GM23248 (cell line): ENCODE measurements around the gene ALDOB. TPM values are rescaled to one million over a fixed set of nuclear protein-coding genes. Genes with fewer than 3 reads are reported as not detected.

ENCODE experiments used
- DNase-seq: peaks from one replicate; pipeline ENCODE4 v3.0.0-alpha.2; 2015
- H2AFZ ChIP-seq: fragments of 200-600 bp; sonication (generic); 2 replicates; pipeline ENCODE4 v1.6.1; 2016; ENCODE audit warnings: antibody characterized with exemption
- H3F3A ChIP-seq: fragments of 200-600 bp; sonication (generic); 2 replicates; pipeline ENCODE4 v1.6.1; 2016; ENCODE audit warnings: mild to moderate bottlenecking, antibody characterized with exemption, mixed run types; ENCODE audit not compliant: insufficient read depth
- H3K27ac ChIP-seq: fragments of 200-600 bp; sonication (generic); 2 replicates; pipeline ENCODE4 v1.5.1; 2016; ENCODE audit warnings: mild to moderate bottlenecking
- H3K27me3 ChIP-seq: fragments of 200-600 bp; sonication (generic); replicated peaks from 2 replicates; pipeline ENCODE4 v1.6.1; 2016; ENCODE audit warnings: mild to moderate bottlenecking; ENCODE audit not compliant: insufficient read depth
- H3K36me3 ChIP-seq: fragments of 200-600 bp; sonication (generic); 2 replicates; pipeline ENCODE4 v1.6.1; 2016; ENCODE audit warnings: low read depth, mild to moderate bottlenecking
- H3K4me1 ChIP-seq: fragments of 200-600 bp; sonication (generic); 2 replicates; pipeline ENCODE4 v1.6.1; 2016; ENCODE audit warnings: mild to moderate bottlenecking; ENCODE audit not compliant: insufficient read depth
- H3K4me2 ChIP-seq: fragments of 200-600 bp; sonication (generic); one replicate; pipeline ENCODE4 v1.6.1; 2016; ENCODE audit warnings: mild to moderate bottlenecking; ENCODE audit not compliant: unreplicated experiment
- H3K4me3 ChIP-seq: fragments of 200-600 bp; sonication (generic); 2 replicates; pipeline ENCODE4 v1.5.1; 2016; ENCODE audit warnings: mild to moderate bottlenecking
- H3K79me2 ChIP-seq: fragments of 200-600 bp; sonication (generic); 2 replicates; pipeline ENCODE4 v1.6.1; 2016; ENCODE audit warnings: mild to moderate bottlenecking; ENCODE audit not compliant: insufficient read depth
- H3K9ac ChIP-seq: fragments of 200-600 bp; sonication (generic); 2 replicates; pipeline ENCODE4 v1.6.1; 2016; ENCODE audit warnings: mild to moderate bottlenecking
- H3K9me2 ChIP-seq: fragments of 200-600 bp; sonication (generic); 2 replicates; pipeline ENCODE4 v1.6.1; 2016; ENCODE audit warnings: mixed run types, mild to moderate bottlenecking, moderate library complexity; ENCODE audit not compliant: insufficient read depth
- H3K9me3 ChIP-seq: fragments of 200-600 bp; sonication (generic); one replicate; pipeline ENCODE4 v1.6.1; 2017; ENCODE audit warnings: low read depth
- H4K20me1 ChIP-seq: fragments of 200-600 bp; sonication (generic); 2 replicates; pipeline ENCODE4 v1.6.0; 2016; ENCODE audit not compliant: insufficient read depth
- EZH2 ChIP-seq: fragments of 200-600 bp; sonication (generic); IDR thresholded peaks from 2 replicates; pipeline ENCODE4 v1.6.1; 2018; ENCODE audit warnings: antibody characterized with exemption, mild to moderate bottlenecking; ENCODE audit not compliant: insufficient read depth, poor library complexity, severe bottlenecking
- EZH2phosphoT487 ChIP-seq: fragments of 200-600 bp; sonication (generic); IDR thresholded peaks from 2 replicates; pipeline ENCODE4 v1.6.1; 2018; ENCODE audit warnings: antibody characterized with exemption, moderate library complexity, mild to moderate bottlenecking, low read depth; ENCODE audit not compliant: insufficient read depth
- WGBS, 2 experiments: methylation state at CpG; one replicate each; pipeline ENCODE4 v1.1.6; 2015 to 2017; ENCODE audit warnings: low lambda C conversion rate in 2 of 2, low coverage in 1 of 2; ENCODE audit errors: missing lambda C conversion rate in 2 of 2; 5-methylcytosine and 5-hydroxymethylcytosine counted together
- in situ Hi-C: fragments of 300-500 bp; cut with MboI; formaldehyde crosslinking; loops from 2 replicates; pipeline ENCODE4 v1.15.0; 2020
- polyA plus RNA-seq: library from polyadenylated mRNA; unstranded; fragments of >200 nt; fragmentation: Nextera tagmentation; extraction: Ambion mirVana; gene quantifications from 2 replicates; pipeline ENCODE4 v1.2.1, GENCODE V29; 2016
- total RNA-seq: library from RNA; depleted of rRNA; stranded (reverse); fragments of >200 nt; shearing (Covaris generic); gene quantifications from 2 replicates; pipeline ENCODE4 v1.2.3, GENCODE V29; 2014

ALDOB gene
- total and polyA plus RNA-seq, 2 experiments from 2014 or later = 0.08 TPM; not detected in 1

- DNase-seq = no peak
- H3K9me2 ChIP-seq = no peaks in the 10 kb centered on the region
- no peaks in the 10 kb centered on the region for H3K4me1 ChIP-seq
- H3K27me3 ChIP-seq = 0 out of 2 replicates have a peak, but pooled peaks cover 4% of the 10 kb centered on the region
- H3K36me3 ChIP-seq = no peaks in the 10 kb centered on the region
- no peaks in the 10 kb centered on the region for H4K20me1 ChIP-seq
- H3K4me3 ChIP-seq = no peak overlapping the region
- no peak for TF ChIP-seq EZH2
- no peak for TF ChIP-seq EZH2phosphoT487
- H3K9ac ChIP-seq = no peak overlapping the region
- 63 to 78% methylated on average over 3 of the region's 3 CpGs for WGBS, 2 experiments
- H3K4me2 ChIP-seq = no peak overlapping the region
- H2AFZ ChIP-seq = no peak overlapping the region
- no peaks in the 10 kb centered on the region for H3K79me2 ChIP-seq
- H3F3A ChIP-seq = no peaks in the 10 kb centered on the region
- no peak overlapping the region for H3K27ac ChIP-seq
- in situ Hi-C loops = no loop called here
- H3K9me3 ChIP-seq = no peaks in the 10 kb centered on the region
Observed at GRCh38 chr9:101442318-101442717, 6.7 kb upstream of the ALDOB start.

GRCh38 chr9:101440714-101441230 lies 5.2 kb upstream of the ALDOB start:
- H4K20me1 ChIP-seq = no peaks in the 10 kb centered on the region
- H3K9me2 ChIP-seq = no peaks in the 10 kb centered on the region
- no peak overlapping the region for H3K4me3 ChIP-seq
- no peak overlapping the region for H3K27ac ChIP-seq
- in situ Hi-C loops = no loop called here
- TF ChIP-seq EZH2 (no peak), EZH2phosphoT487 (no peak)
- no peak overlapping the region for H3K4me2 ChIP-seq
- H2AFZ ChIP-seq = no peak overlapping the region
- H3K9ac ChIP-seq = no peak overlapping the region
- H3K4me1 ChIP-seq = no peaks in the 10 kb centered on the region
- H3K9me3 ChIP-seq = no peaks in the 10 kb centered on the region
- H3K79me2 ChIP-seq = no peaks in the 10 kb centered on the region
- no peak for DNase-seq
- 35 to 40% methylated on average over 3 of the region's 3 CpGs for WGBS, 2 experiments
- H3K27me3 ChIP-seq = 0 out of 2 replicates have a peak, but pooled peaks cover 4% of the 10 kb centered on the region
- no peaks in the 10 kb centered on the region for H3F3A ChIP-seq
- no peaks in the 10 kb centered on the region for H3K36me3 ChIP-seq

GRCh38 chr9:101438523-101438922 lies 2.9 kb upstream of the ALDOB start:
- no peaks in the 10 kb centered on the region for H3F3A ChIP-seq
- in situ Hi-C loops = no loop called here

GRCh38 chr9:101437806-101438232 lies 2.2 kb upstream of the ALDOB start:
- Histone ChIP-seq H3K27me3 (0 out of 2 replicates have a peak, but pooled peaks cover 4% of the 10 kb centered on the region), H3K4me3 (no peak overlapping the region), H3K79me2 (no peaks in the 10 kb centered on the region), H2AFZ (no peak overlapping the region), H3K9me3 (no peaks in the 10 kb centered on the region), H3K9me2 (no peaks in the 10 kb centered on the region), H4K20me1 (no peaks in the 10 kb centered on the region), H3K27ac (no peak overlapping the region), H3F3A (no peaks in the 10 kb centered on the region), H3K9ac (no peak overlapping the region), H3K4me1 (no peaks in the 10 kb centered on the region), H3K4me2 (no peak overlapping the region), H3K36me3 (no peaks in the 10 kb centered on the region)
- peak; percentile 55 for DNase-seq
- TF ChIP-seq EZH2phosphoT487 (no peak), EZH2 (no peak)
- in situ Hi-C loops = no loop called here
- WGBS, 2 experiments = 27 to 54% methylated on average over 2 of the region's 2 CpGs

More at GRCh38 chr9:101438523-101438922, 2.9 kb upstream of the ALDOB start:
- H4K20me1 ChIP-seq = no peaks in the 10 kb centered on the region
- no peak overlapping the region for H2AFZ ChIP-seq
- 0 out of 2 replicates have a peak, but pooled peaks cover 4% of the 10 kb centered on the region for H3K27me3 ChIP-seq
- no peak overlapping the region for H3K9ac ChIP-seq
- 43 to 48% methylated on average over 3 of the region's 3 CpGs for WGBS, 2 experiments
- no peaks in the 10 kb centered on the region for H3K79me2 ChIP-seq
- no peaks in the 10 kb centered on the region for H3K9me3 ChIP-seq
- H3K9me2 ChIP-seq = no peaks in the 10 kb centered on the region
- H3K27ac ChIP-seq = no peak overlapping the region
- TF ChIP-seq EZH2phosphoT487 (no peak), EZH2 (no peak)
- H3K36me3 ChIP-seq = no peaks in the 10 kb centered on the region
- DNase-seq = no peak
- H3K4me2 ChIP-seq = no peak overlapping the region
- H3K4me1 ChIP-seq = no peaks in the 10 kb centered on the region
- no peak overlapping the region for H3K4me3 ChIP-seq
